D721Med (cell line): ENCODE measurements around the gene GABRB1.

Experiments
- DNase-seq: peaks from one replicate; pipeline ENCODE4 v3.0.0; 2011; ENCODE audit warnings: low spot score; ENCODE audit not compliant: insufficient read length
- FAIRE-seq: peaks from 2 replicates; lab custom pipeline; 2011; peaks lifted over from hg19 to GRCh38; lab: Jason Lieb, UNC
- TF ChIP-seq, protein P1 (sequence below): IDR thresholded peaks from 2 replicates; pipeline ENCODE4 v1.5.1; 2012; ENCODE audit warnings: mild to moderate bottlenecking, control low read depth; ENCODE audit not compliant: insufficient read depth; ENCODE audit errors: missing control alignments

The GABRB1 gene

DNA sequence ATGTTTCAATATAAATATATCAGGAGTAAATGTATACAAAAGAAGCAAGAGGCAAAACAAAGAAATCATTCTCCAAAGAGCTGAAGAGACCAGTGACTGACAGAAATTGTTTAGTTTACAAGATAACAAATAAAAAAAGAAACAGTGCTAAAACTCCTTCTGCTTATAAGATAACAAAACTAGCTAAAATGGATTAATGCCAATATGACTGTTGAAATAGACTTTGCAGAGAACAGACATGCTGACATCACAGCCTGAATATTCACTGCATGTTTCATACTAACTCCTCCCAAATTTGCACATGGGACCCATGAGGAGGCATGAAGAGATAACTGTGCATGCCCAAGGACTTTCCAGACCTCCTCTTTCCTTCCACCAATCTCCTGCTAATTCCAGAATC lies 31.8 kb upstream of the GABRB1 start:
- FAIRE-seq (no peak), DNase-seq (no peak)
- TF ChIP-seq, protein P1, sequence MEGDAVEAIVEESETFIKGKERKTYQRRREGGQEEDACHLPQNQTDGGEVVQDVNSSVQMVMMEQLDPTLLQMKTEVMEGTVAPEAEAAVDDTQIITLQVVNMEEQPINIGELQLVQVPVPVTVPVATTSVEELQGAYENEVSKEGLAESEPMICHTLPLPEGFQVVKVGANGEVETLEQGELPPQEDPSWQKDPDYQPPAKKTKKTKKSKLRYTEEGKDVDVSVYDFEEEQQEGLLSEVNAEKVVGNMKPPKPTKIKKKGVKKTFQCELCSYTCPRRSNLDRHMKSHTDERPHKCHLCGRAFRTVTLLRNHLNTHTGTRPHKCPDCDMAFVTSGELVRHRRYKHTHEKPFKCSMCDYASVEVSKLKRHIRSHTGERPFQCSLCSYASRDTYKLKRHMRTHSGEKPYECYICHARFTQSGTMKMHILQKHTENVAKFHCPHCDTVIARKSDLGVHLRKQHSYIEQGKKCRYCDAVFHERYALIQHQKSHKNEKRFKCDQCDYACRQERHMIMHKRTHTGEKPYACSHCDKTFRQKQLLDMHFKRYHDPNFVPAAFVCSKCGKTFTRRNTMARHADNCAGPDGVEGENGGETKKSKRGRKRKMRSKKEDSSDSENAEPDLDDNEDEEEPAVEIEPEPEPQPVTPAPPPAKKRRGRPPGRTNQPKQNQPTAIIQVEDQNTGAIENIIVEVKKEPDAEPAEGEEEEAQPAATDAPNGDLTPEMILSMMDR: no peak

DNA sequence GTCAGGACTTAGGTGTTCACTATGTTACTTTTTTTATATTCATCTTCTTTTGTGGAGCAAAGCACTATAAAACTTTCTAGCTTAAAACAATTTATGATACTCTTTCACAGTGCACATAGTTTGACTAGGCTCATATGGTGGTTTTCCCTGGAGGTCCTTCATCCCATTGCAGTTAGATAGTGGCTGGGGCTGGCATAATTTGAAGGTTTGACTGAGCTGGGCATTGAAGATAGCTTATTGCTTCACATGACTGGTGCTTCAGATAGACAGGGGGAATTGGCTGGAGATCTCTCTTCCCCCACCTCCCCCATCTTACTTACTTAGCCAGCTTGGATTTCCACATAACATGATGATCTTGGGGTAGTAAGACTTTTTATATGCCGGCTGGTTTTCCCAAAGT lies 31.0 kb upstream of the GABRB1 start:
- TF ChIP-seq, protein P1: no peak
- DNase-seq (no peak), FAIRE-seq (no peak)

- FAIRE-seq: no peak
- no peak for DNase-seq
- TF ChIP-seq, protein P1: peak; percentile 31
Observed at GRCh38 chr4:47002580-47002979, 28.8 kb upstream of the GABRB1 start.

GRCh38 chr4:47010347-47010911 lies 20.9 kb upstream of the GABRB1 start:
- DNase-seq (no peak), FAIRE-seq (no peak)
- TF ChIP-seq, protein P1: no peak

DNA sequence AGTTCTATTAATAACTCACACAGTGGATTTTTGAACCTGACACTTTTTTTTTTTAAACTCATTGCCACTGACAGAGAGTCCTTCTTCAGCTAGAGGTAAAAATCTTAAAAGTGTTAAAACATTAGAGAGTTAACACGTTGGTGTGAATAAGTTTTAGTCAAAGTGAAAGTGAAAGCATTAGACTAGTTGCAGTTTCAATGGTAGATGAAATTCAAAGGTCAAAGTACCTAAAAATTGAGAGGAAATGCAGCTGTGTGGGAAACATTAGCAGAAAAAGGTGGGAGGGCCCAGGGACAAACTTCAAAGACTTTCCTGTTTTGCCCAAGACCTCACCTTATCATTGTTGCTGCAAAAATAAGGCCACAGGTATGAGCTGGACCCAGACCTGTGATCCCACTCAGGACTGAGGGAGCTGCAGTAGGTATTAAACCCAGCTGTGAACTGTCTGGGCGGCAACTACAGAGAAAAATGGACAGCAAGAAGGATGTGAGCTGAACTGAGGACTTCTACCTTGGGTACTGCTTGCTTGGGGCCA lies 20.4 kb upstream of the GABRB1 start:
- FAIRE-seq (no peak), DNase-seq (no peak)
- TF ChIP-seq, protein P1: no peak

DNA sequence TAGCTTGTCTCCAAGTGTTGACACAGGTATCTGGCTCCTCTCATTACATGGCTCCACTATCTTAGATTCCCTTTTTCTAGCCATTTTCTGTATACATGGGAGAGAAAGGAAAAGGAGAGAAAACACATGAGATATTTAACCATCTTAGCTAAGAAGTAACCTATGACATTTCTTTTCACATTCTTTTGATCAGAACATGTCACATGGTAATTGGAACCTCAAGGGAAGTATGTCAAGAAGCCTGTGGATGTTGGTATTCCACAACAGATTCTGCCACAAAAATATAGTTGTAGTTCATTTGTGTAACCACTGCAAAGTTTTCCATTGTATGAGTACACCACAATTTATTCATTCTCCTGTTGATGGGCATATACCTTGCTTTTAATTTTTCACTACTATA lies 18.7 kb upstream of the GABRB1 start:
- TF ChIP-seq, protein P1: no peak
- FAIRE-seq: no peak
- DNase-seq: no peak

DNA sequence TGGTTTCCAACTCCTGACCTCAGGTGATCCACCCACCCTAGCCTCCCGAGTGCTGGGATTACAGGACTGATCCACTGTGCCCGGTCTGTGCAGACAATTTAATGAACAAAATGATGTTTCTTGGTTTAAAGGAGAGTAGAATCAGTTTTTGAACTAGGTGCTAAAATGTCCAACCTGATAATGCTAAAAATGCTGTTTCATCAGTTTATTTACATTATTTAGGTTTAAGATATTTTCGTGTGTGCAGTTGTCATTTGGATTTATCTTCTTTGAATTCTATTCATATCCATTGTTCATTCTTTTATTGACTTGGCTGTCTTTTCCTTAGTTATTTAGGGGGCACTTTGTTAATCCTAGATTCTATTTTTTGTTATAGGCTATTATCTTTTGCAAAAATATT lies 18.0 kb upstream of the GABRB1 start:
- FAIRE-seq: no peak
- TF ChIP-seq, protein P1: no peak
- no peak for DNase-seq
